IPS-18a (cell line): ENCODE measurements around the gene ZNF667.

ENCODE experiments used
- H3K27ac ChIP-seq: one replicate; pipeline ENCODE4 v1.5.1; 2013; ENCODE audit warnings: low read length
- H3K27me3 ChIP-seq: one replicate; pipeline ENCODE4 v1.6.1; 2013; ENCODE audit warnings: mild to moderate bottlenecking, low read length; ENCODE audit not compliant: control insufficient read depth, insufficient read depth
- H3K36me3 ChIP-seq: one replicate; pipeline ENCODE4 v1.6.1; 2013; ENCODE audit warnings: low read depth, low read length; ENCODE audit not compliant: control insufficient read depth
- H3K4me1 ChIP-seq: one replicate; pipeline ENCODE4 v1.6.1; 2013; ENCODE audit warnings: low read depth, low read length; ENCODE audit not compliant: control insufficient read depth
- H3K4me3 ChIP-seq: one replicate; pipeline ENCODE4 v1.5.1; 2013; ENCODE audit warnings: low read length
- H3K9ac ChIP-seq: one replicate; pipeline ENCODE4 v1.6.1; 2013; ENCODE audit warnings: mild to moderate bottlenecking, low read length, moderate library complexity
- H3K9me3 ChIP-seq: one replicate; pipeline ENCODE4 v1.6.1; 2013; ENCODE audit warnings: low read depth, low read length; ENCODE audit not compliant: control insufficient read depth

The ZNF667 gene

GRCh38 chr19:56423985-56424353, 53.2 kb downstream of the ZNF667 start:
- Histone ChIP-seq H3K9ac (no peak overlapping the region), H3K4me3 (no peak overlapping the region), H3K36me3 (peaks cover 4% of the 10 kb centered on the region), H3K4me1 (no peaks in the 10 kb centered on the region), H3K9me3 (peaks cover 96% of the 10 kb centered on the region), H3K27me3 (no peaks in the 10 kb centered on the region), H3K27ac (no peak overlapping the region)

- Histone ChIP-seq H3K27ac (no peak overlapping the region), H3K4me3 (no peak overlapping the region), H3K36me3 (peaks cover 4% of the 10 kb centered on the region)
These were observed 53.7 kb downstream of the ZNF667 start for GRCh38 chr19:56423276-56423984.

GRCh38 chr19:56405062-56405461, 72.1 kb downstream of the ZNF667 start:
- Histone ChIP-seq H3K9ac (no peak overlapping the region), H3K4me3 (peak overlapping the region; percentile 86), H3K4me1 (no peaks in the 10 kb centered on the region), H3K36me3 (peaks cover 13% of the 10 kb centered on the region), H3K27me3 (no peaks in the 10 kb centered on the region), H3K27ac (no peak overlapping the region), H3K9me3 (peaks cover 22% of the 10 kb centered on the region)

More at GRCh38 chr19:56423276-56423984, 53.7 kb downstream of the ZNF667 start:
- Histone ChIP-seq H3K4me1 (no peaks in the 10 kb centered on the region), H3K27me3 (no peaks in the 10 kb centered on the region), H3K9me3 (peaks cover 96% of the 10 kb centered on the region), H3K9ac (no peak overlapping the region)

- peak overlapping the region; percentile 86 for H3K4me3 ChIP-seq
- H3K27ac ChIP-seq, result no peak overlapping the region
- no peaks in the 10 kb centered on the region for H3K27me3 ChIP-seq
- peaks cover 13% of the 10 kb centered on the region for H3K36me3 ChIP-seq
- no peaks in the 10 kb centered on the region for H3K4me1 ChIP-seq
- H3K9ac ChIP-seq, result peak overlapping the region; percentile 87
- H3K9me3 ChIP-seq, result peaks cover 22% of the 10 kb centered on the region
These were observed 72.5 kb downstream of the ZNF667 start for GRCh38 chr19:56404705-56405056.

GRCh38 chr19:56403764-56404704, 73.1 kb downstream of the ZNF667 start, which contains the start of gene ZNF583:
Gene ZNF583 (plus strand): TSS chr19:56404332. CDS start chr19:56407115, 2,783 bp downstream.
- Histone ChIP-seq H3K36me3 (peaks cover 10% of the 10 kb centered on the region), H3K4me3 (peak within 1 kb of the TSS; percentile 86), H3K27me3 (no peaks in the 10 kb centered on the region), H3K27ac (peak within 1 kb of the TSS; percentile 81), H3K9me3 (peaks cover 18% of the 10 kb centered on the region), H3K9ac (peak within 1 kb of the TSS; percentile 87), H3K4me1 (no peaks in the 10 kb centered on the region)

- Histone ChIP-seq H3K27ac (no peak overlapping the region), H3K9me3 (peaks cover 10% of the 10 kb centered on the region), H3K36me3 (peaks cover 6% of the 10 kb centered on the region), H3K27me3 (no peaks in the 10 kb centered on the region), H3K4me1 (no peaks in the 10 kb centered on the region), H3K4me3 (peak overlapping the region; percentile 86), H3K9ac (peak overlapping the region; percentile 87)
These were observed 73.9 kb downstream of the ZNF667 start for GRCh38 chr19:56403261-56403660.

GRCh38 chr19:56400485-56400884, 76.7 kb downstream of the ZNF667 start:
- Histone ChIP-seq H3K27ac (no peak overlapping the region), H3K27me3 (no peaks in the 10 kb centered on the region), H3K4me1 (no peaks in the 10 kb centered on the region), H3K4me3 (no peak overlapping the region), H3K9me3 (peaks cover 3% of the 10 kb centered on the region), H3K36me3 (peaks cover 7% of the 10 kb centered on the region), H3K9ac (no peak overlapping the region)

GRCh38 chr19:56398809-56399208, 78.3 kb downstream of the ZNF667 start:
- Histone ChIP-seq H3K4me3 (no peak overlapping the region), H3K4me1 (no peaks in the 10 kb centered on the region), H3K9ac (no peak overlapping the region), H3K36me3 (peaks cover 7% of the 10 kb centered on the region), H3K27me3 (no peaks in the 10 kb centered on the region), H3K27ac (no peak overlapping the region), H3K9me3 (peaks cover 3% of the 10 kb centered on the region)

- H3K4me1 ChIP-seq, result no peaks in the 10 kb centered on the region
- H3K9me3 ChIP-seq, result no peaks in the 10 kb centered on the region
- peak within 1 kb of the TSS; percentile 73 for H3K4me3 ChIP-seq
- H3K36me3 ChIP-seq, result peaks cover 6% of the 10 kb centered on the region
- H3K27ac ChIP-seq, result peak within 1 kb of the TSS; percentile 85
- peak within 1 kb of the TSS; percentile 92 for H3K9ac ChIP-seq
- H3K27me3 ChIP-seq, result no peaks in the 10 kb centered on the region
These were observed 83.8 kb downstream of the ZNF667 start, which contains the start of gene ZNF582 for GRCh38 chr19:56393119-56394012. Gene ZNF582 (minus strand): TSS chr19:56393534. CDS start chr19:56391752, 1,782 bp downstream.
